ENCODE data around the gene SRP68.

Gene SRP68

GRCh38 chr17:76072148-76072858 lies at the start of gene SRP68:
Gene SRP68, minus strand, starts transcription at chr17:76072517. Its CDS starts 26 bp downstream, at chr17:76072491.
- TF ChIP-seq GATA3 (IDR thresholded peaks at IDR 0.05; ENCODE audit: low read depth, low read length) (no peak), GATA2 (IDR thresholded peaks at IDR 0.05; ENCODE audit: low read depth, low read length) (no peak)

GRCh38 chr17:76121932-76122430 lies 49.7 kb upstream of the SRP68 start:
- TF ChIP-seq GATA3 (IDR thresholded peaks at IDR 0.05; ENCODE audit: low read depth, low read length) (no peak), GATA2 (IDR thresholded peaks at IDR 0.05; ENCODE audit: low read depth, low read length) (no peak)

GRCh38 chr17:76120658-76121008 lies 48.3 kb upstream of the SRP68 start:
- TF ChIP-seq GATA2 (IDR thresholded peaks at IDR 0.05; ENCODE audit: low read depth, low read length) (no peak), GATA3 (IDR thresholded peaks at IDR 0.05; ENCODE audit: low read depth, low read length) (no peak)

GRCh38 chr17:76119409-76120371 lies 47.4 kb upstream of the SRP68 start:
- no peak for TF ChIP-seq GATA2 (IDR thresholded peaks at IDR 0.05; ENCODE audit: low read depth, low read length)

- no peak for TF ChIP-seq GATA2 (IDR thresholded peaks at IDR 0.05; ENCODE audit: low read depth, low read length)
Measured at GRCh38 chr17:76115138-76115754, 42.9 kb upstream of the SRP68 start.

GRCh38 chr17:76111956-76112355 lies 39.6 kb upstream of the SRP68 start:
- TF ChIP-seq GATA2 (IDR thresholded peaks at IDR 0.05; ENCODE audit: low read depth, low read length) = no peak
- no peak for TF ChIP-seq GATA3 (IDR thresholded peaks at IDR 0.05; ENCODE audit: low read depth, low read length)

GRCh38 chr17:76107509-76107908 lies 35.2 kb upstream of the SRP68 start:
- TF ChIP-seq GATA2 (IDR thresholded peaks at IDR 0.05; ENCODE audit: low read depth, low read length) = no peak
- TF ChIP-seq GATA3 (IDR thresholded peaks at IDR 0.05; ENCODE audit: low read depth, low read length) = no peak

GRCh38 chr17:76106703-76107102 lies 34.4 kb upstream of the SRP68 start:
- no peak for TF ChIP-seq GATA3 (IDR thresholded peaks at IDR 0.05; ENCODE audit: low read depth, low read length)
- no peak for TF ChIP-seq GATA2 (IDR thresholded peaks at IDR 0.05; ENCODE audit: low read depth, low read length)

- TF ChIP-seq GATA3 (IDR thresholded peaks at IDR 0.05; ENCODE audit: low read depth, low read length) (no peak), GATA2 (IDR thresholded peaks at IDR 0.05; ENCODE audit: low read depth, low read length) (no peak)
Measured at GRCh38 chr17:76104896-76105231, 32.5 kb upstream of the SRP68 start.

- TF ChIP-seq GATA2 (IDR thresholded peaks at IDR 0.05; ENCODE audit: low read depth, low read length) (no peak), GATA3 (IDR thresholded peaks at IDR 0.05; ENCODE audit: low read depth, low read length) (no peak)
Measured at GRCh38 chr17:76104140-76104895, 32.0 kb upstream of the SRP68 start.

GRCh38 chr17:76103274-76104139 lies 31.2 kb upstream of the SRP68 start, which contains the start of gene EXOC7:
Gene EXOC7, minus strand, starts transcription at chr17:76103787. Its CDS starts 95 bp downstream, at chr17:76103692.
- no peak for TF ChIP-seq GATA2 (IDR thresholded peaks at IDR 0.05; ENCODE audit: low read depth, low read length)
- no peak for TF ChIP-seq GATA3 (IDR thresholded peaks at IDR 0.05; ENCODE audit: low read depth, low read length)

GRCh38 chr17:76102944-76103273 lies 30.6 kb upstream of the SRP68 start:
- no peak for TF ChIP-seq GATA2 (IDR thresholded peaks at IDR 0.05; ENCODE audit: low read depth, low read length)
- no peak for TF ChIP-seq GATA3 (IDR thresholded peaks at IDR 0.05; ENCODE audit: low read depth, low read length)

GRCh38 chr17:76097716-76098295 lies 25.5 kb upstream of the SRP68 start:
- TF ChIP-seq GATA2 (IDR thresholded peaks at IDR 0.05; ENCODE audit: low read depth, low read length) = no peak
- TF ChIP-seq GATA3 (IDR thresholded peaks at IDR 0.05; ENCODE audit: low read depth, low read length) = no peak

Data from SH-SY5Y (cell line).